GM21367 (cell line): Measurements from ENCODE around the gene JAGN1.
"Not testable (repeated sequence)": the region's sequence is repeated elsewhere in the genome, so short reads cannot be mapped to it uniquely, and the experiment has no call there.

Experiments
- ATAC-seq: cut with Tn5 transposase; IDR thresholded peaks from one replicate; pipeline ENCODE4 v1.9.1; 2021; ENCODE audit not compliant: unreplicated experiment

Gene JAGN1

DNA sequence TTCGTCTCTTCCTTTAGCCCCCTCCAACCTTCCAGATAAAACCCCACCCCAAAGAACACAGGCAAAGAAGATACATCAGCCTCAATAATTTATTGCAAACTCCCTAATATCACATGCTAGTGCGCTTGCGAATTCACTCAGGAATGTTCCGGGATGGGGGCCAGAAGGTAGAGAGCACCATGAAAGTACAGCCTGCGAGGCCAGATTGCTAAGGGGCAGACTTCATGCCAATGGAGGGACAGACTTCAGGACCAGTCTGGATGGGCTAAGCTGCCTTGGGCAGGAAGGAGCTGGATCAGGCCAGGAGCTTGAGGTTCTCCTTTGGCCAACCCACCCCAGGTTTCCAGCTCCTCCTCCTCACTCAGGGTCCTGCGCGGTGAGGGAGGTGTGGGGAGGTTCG is 23.8 kb upstream of the JAGN1 start:
- ATAC-seq = no peak

- ATAC-seq = no peak
These were observed 23.3 kb upstream of the JAGN1 start for GRCh38 chr3:9867106-9867505.

DNA sequence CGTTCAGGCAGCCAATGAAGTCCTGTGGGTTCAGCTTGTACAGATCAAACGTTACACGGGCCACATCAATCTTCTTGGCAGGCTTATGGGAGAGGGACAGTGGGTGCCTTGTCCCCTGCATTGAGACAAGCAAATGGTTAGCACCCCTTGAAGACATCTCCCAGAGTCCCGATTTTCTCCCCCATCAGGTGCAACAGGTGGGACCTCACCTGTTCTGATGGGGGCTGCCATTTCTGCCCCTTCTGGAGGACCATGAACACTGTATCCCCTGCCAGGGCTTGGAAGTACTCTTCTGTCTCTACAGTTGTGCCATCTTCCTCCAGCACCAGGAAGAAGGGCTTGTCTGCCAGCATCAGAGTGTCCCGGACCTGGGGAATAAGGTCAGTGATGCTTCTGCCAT is 20.5 kb upstream of the JAGN1 start:
- ATAC-seq = no peak

DNA sequence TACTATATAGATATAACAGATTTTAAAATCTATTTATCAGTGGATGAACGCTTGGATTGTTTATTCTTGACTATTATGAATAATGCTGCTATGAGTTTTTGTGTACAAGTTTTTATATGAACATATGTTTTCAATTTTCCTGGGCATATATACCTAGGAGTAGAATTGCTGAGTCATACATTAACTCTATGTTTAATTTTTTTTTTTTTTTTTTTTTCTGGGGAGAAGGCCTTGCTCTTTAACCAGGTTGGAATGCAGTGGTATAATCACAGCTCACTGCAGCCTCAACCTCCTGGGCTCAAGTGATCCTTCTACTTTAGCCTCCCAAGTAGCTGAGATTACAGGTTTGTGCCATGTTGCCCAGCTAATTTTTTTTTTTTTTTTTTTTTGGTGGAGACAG is 19.4 kb upstream of the JAGN1 start:
- ATAC-seq = no peak

DNA sequence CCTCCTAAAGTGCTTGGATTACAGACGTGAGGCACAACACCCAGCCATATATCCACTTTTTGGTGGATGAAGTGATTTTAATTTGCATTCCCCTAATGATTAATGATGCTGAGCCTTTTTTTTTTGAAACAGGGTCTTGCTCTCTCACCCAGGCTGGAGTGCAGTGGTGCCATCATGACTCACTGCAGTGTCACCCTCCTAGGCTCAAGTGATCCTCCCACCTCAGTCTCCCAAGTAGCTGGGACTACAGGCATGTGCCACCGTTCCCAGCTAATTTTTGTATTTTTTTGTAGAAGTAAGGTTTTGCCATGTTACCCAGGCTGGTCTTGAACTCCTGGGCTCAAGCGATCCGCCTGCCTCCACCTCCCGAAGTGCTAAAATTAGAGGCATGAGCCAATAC is 18.3 kb upstream of the JAGN1 start:
- ATAC-seq = not testable (repeated sequence)

DNA sequence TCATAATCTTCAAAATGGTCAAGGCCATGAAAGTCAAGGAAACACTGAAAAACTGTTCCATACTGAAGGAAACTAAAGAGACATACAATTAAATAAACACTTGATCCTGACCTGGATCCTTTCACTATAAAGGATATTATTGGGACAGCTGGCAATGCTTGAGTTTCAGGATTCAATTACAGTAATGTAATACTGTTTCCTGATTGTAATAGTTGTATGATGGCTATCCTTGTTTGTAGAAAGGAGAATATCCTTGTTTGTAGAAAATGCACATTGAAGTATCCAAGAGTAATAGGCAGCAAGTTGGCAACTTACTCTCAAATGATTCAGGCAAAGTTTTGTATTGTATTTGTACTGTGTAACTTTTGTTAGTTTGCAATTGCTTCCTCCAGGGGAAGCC is 15.0 kb upstream of the JAGN1 start:
- no peak for ATAC-seq

- ATAC-seq = not testable (repeated sequence)
These were observed 14.2 kb upstream of the JAGN1 start for GRCh38 chr3:9876255-9876654.

GRCh38 chr3:9876991-9877390 is 13.4 kb upstream of the JAGN1 start:
- ATAC-seq = no peak

DNA sequence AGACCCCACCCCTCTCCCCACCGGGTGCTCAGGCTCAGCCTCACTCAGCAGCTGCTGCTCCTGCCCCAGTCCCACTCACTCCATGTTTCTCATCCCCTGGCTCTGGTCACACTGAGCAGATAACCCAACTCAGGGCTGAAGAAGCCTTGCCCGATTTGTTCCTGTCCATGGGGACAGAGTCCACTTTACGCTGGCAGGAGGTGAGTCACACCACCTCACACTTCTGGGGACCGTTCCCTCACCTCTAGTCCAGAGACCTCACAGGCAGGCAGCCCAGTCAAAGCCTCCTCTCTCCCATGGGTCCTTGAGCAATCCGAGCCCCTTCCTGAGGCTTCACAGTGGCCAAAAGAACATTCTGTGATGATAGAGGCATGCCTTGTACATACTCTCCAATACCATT is 11.7 kb upstream of the JAGN1 start:
- ATAC-seq = no peak

- no peak for ATAC-seq
These were observed 10.4 kb upstream of the JAGN1 start, which contains the start of gene CIDEC for GRCh38 chr3:9879830-9880549. Gene CIDEC, minus strand, starts transcription at chr3:9880253. Its CDS starts 1,767 bp downstream, at chr3:9878486.

DNA sequence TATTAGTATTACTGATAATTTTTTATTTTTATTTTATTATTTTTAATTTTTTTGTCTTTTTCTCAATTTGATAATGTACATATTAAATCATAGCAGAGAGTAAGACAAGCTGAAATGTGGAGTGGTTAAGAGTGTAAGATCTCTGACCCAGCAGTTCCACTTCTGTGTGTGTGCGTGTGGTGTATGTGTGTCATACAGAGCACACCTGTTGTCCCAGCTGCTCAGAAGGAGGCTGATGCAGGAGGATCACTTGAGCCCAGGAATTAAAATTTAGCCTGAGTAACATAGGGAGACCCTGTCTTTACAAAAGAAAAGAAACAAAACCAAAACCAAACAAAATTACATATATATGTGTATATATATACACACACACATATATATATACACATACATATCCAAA is 9.0 kb upstream of the JAGN1 start:
- ATAC-seq = no peak

DNA sequence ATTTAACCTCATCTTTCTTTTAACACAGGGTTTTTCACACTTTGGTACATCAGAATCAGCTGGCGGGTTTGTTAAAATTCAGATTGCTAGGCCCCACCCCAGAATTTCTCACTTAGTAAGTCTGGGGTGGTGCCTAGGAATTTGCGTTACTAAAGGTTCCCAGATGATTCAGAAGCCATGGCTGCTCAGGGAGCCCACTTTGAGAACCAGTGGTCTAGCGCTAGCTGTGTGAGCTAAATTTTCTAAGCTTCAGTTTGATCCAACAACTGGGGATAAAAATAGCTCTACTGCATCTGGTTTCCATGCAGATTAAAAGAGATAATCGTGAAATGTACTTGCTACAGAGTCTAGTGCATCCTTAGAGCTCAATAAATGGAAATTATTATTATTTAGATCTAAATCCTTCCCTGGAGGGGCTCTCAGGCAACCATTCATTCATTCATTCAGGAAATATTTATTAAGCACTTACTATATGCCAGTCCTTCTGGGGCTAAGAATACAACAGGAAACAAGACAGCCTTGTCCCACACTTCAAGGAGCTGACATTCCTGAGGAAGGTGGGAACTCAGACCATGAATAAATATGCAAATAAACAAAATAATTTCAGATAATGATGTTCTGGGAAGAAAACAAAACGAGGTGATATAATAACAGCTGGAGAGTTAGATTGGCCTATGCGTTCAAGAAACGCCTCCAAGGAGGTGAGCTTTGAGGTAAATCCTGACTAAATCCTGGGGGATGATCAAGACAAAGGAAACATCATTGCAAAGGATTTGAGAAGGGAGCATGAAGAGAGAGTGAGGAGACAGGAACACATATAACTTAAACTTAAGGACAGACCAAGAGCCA is 6.5 kb upstream of the JAGN1 start:
- no peak for ATAC-seq

DNA sequence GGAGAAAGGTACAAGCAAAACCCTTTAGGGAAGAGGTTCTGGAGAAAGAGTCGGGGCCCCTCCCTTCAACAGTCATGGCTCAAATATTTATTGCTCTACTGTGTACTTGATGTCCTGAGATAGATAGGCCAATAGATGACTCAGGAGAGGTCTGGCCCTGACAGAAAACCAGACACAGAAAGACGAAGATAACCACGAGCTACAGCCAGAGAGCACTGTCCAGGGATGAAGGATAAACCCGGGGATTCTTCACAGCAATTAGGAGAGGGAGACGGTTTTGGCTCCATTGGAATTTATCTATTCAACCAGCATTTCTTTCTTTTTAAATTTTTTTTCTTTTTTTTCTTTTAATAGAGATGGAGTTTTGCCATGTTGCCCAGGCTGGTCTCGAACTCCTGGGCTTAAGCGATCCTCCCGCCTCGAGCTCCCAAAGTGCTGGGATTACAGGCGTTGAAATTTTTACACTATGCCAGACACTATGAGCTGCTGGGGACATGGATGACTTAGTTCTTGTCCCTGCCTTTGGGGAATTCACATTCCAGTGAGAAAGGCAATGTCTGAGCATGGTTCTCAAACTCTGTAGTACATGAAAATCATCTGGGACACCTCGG is 5.8 kb upstream of the JAGN1 start:
- no peak for ATAC-seq

GRCh38 chr3:9886328-9886727 is 4.1 kb upstream of the JAGN1 start:
- ATAC-seq = no peak

DNA sequence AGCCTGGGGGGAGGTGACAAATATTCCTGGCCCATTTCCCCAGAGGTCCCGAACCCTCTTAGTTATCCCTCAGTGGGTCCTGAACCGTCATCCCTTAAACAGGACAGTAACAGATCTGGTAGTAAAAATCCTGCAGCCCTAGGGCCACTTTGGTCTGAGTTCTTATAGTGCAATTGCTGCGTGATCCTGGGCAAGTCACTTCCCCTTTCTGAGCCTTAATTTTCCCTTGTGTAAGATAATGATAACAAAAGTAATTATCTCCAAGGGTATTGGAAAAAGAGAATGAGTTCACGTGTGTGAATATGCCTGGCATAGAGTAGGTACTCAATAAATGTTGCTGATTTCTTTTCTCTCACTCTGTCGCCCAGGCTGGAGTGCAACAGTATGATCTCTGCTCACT is 2.9 kb upstream of the JAGN1 start:
- no peak for ATAC-seq

GRCh38 chr3:9888540-9888939 is 1.9 kb upstream of the JAGN1 start:
- ATAC-seq = no peak

GRCh38 chr3:9889405-9889804 is 1.0 kb upstream of the JAGN1 start:
- no peak for ATAC-seq

DNA sequence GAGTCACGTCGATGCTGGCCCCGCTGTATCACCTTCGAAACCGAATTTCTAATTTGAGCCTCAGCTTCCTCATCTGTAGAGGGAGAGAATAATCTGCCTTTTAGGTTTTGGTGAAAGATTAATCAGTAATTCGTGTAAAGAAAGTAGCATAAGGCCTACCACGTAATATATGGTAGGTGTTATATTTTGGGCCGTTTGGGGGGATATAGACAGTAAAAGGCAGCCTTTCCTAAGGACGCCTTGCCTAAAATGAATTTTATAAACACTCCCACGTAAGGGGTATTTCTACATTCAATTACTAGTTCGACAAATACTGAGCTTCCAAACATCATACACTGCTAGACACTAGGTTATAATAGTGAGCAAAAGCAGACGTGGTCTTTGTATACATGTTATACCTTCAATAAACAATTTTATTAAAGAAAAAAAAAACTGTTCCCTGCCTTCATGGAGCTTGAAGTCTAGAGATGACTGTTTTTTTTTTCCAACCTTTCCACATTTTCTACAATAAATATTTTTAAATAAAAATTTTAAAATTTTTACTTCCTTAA is 737 bp downstream of the JAGN1 start:
- ATAC-seq = no peak

GRCh38 chr3:9893739-9894138 is 3.3 kb downstream of the JAGN1 start:
- no peak for ATAC-seq

- ATAC-seq = not testable (repeated sequence)
These were observed 5.3 kb downstream of the JAGN1 start for GRCh38 chr3:9895715-9896114.

- ATAC-seq = not testable (repeated sequence)
These were observed 6.5 kb downstream of the JAGN1 start for GRCh38 chr3:9896755-9897407.
